ENCODE data around the gene MOSPD3.
"Not testable (repeated sequence)": the region's sequence is repeated elsewhere in the genome, so short reads cannot be mapped to it uniquely, and the experiment has no call there.

The MOSPD3 gene

GRCh38 chr7:100626530-100627237 lies 14.3 kb downstream of the MOSPD3 start:
- peak; percentile 53 for DNase-seq (ENCODE audit: low spot score)

DNA sequence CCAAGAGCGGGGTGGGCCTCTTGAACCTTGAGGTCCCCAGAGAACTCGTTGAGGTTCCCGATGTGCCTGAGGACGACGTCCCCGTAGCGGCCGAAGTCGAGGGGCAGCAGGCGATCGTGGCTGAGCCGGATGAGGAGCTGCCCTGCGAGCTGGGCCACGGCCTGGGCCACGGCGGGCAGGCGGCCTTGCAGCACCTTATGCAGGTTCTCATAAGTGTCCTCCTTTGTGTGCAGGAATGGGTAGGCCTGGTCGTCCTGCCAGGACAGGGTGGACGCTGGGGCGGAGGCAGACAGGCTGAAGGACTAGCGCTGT lies 14.9 kb downstream of the MOSPD3 start:
- DNase-seq (ENCODE audit: low spot score): no peak

DNA sequence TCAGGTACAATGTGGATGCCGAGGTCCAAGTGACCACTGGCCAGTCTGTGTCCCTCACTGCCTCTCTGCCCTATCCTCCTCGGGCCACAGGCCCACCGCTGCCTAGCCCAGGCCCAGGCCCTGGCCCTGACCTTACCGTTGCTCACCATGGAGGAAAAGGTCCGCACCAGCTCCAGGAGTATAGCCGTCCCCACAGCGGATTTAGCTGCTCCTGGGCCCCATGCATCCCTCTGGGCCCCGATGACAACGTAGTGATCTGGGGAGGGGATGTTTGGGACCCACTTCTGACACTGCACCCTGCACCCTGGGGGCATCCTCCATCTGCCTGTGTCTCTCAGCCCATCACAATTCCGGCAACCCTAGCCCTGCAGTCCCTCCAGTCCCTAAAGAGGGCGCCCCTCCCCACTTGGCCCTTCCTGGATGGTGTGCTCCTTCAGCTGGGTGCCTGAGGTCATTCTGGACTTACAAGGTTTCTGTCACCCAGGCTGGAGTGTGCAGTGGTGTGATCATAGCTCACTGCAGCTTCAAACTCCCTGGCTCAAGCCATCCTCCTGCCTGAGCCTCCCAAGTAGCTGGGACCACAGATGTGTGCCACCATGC lies 16.9 kb downstream of the MOSPD3 start:
- no peak for DNase-seq (ENCODE audit: low spot score)

DNA sequence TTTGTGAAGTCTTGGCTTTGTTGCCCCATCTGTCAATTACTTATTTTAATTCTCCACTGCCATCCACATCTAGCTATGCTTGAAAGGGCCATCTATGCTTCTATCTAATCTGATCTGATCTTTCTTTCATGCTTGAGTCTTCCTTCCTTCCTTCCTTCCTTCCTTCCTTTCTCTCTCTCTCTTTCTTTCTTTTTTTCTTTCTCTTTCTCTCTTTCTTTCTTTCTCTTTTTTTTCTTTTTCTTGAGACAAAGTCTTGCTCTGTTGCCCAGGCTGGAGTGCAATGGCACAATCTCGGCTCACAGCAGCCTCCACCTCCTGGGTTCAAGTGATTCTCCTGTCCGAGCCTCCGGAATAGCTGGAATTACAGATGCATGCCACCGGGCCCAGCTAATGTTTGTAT lies 17.7 kb downstream of the MOSPD3 start:
- DNase-seq (ENCODE audit: low spot score): no peak

GRCh38 chr7:100632951-100633717 lies 20.8 kb downstream of the MOSPD3 start:
- no peak for DNase-seq (ENCODE audit: low spot score)

DNA sequence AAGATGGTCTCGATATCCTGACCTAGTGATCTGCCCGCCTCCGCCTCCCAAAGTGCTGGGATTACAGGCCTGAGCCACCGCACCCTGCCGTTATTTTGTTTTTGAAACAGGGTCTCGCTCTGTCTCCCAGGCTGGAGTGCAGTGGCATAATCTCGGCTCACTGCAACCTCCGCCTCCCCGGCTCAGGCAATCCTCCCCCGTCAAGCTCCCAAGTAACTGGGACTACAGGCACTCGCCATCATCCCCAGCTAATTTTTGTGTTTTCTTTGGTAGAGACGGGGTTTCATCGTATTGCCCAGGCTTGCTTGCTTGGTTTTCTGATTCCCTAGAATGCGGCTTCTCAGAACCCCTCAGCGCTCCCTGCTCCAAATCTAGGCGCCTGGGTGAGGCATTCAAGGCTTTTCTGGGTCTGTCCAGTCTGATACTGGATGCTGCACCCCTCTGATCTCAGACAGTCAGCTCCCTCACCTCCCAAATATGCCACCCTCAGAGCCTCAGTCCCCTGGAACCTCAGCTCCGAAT lies 27.7 kb downstream of the MOSPD3 start:
- DNase-seq (ENCODE audit: low spot score): no peak

GRCh38 chr7:100640517-100641440 lies 28.4 kb downstream of the MOSPD3 start:
- DNase-seq (ENCODE audit: low spot score): no peak

GRCh38 chr7:100641463-100641859 lies 29.1 kb downstream of the MOSPD3 start, which contains the start of gene TFR2:
Gene TFR2, minus strand, starts transcription at chr7:100641552. Its CDS starts 43 bp downstream, at chr7:100641509.
- no peak for DNase-seq (ENCODE audit: low spot score)

- DNase-seq (ENCODE audit: low spot score): no peak
Measured at GRCh38 chr7:100641860-100642533, 29.7 kb downstream of the MOSPD3 start.

DNA sequence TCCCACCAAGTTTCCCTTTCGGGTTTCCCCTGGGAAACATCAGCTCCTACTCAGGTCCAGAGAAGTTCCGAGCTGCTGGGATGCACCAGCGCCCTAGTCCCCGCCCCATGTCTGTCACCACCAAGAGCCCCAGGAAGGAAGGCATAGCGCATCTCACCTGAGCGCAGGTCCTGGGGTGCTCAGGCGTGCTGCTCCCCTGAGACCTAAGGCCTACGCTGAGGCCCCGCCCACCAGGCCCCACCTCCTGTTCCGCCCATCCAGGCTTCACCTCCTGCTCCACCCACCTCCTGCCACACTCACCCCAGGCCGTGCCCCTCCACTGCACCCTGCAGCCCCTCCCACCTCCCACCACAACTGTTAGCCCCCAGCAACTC lies 30.2 kb downstream of the MOSPD3 start:
- DNase-seq (ENCODE audit: low spot score): no peak

DNA sequence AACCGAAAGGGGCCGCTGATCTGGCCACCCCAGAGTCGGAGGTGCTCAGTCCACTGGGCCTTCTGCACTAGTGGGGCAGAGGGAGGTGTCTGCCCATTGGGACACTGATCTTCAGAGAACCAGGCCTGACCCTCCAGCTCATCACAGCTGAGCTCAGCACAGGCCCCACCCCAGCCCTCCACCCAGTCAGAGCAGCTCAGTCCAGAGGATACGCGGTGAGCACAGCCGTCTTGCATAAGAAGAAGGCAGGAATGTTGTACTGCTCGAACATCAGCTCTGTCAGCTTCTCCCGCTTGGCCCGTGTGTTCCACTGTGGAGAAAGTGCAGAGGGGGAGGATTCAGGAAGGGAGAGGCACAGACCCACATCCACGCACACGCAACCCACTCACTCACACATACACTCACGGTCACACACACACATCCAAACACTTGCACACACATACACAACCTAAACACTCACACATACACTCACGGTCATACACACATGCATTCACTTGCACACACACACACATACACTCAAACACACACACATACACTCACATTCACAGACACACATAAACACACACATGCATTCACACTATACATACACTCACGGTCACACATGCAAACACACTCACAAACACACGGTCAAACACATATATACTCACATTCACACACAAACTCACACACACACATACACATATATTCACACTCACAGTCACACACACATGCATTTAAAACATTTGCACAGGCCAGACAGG lies 37.7 kb downstream of the MOSPD3 start:
- no peak for DNase-seq (ENCODE audit: low spot score)

- DNase-seq (ENCODE audit: low spot score): no peak
Measured at GRCh38 chr7:100654908-100655831, 42.8 kb downstream of the MOSPD3 start.

GRCh38 chr7:100655908-100656674 lies 43.8 kb downstream of the MOSPD3 start, which contains the start of gene ACTL6B:
Gene ACTL6B, minus strand, starts transcription at chr7:100656448. Its CDS starts 94 bp downstream, at chr7:100656354.
- peak; percentile 49 for DNase-seq (ENCODE audit: low spot score)

- DNase-seq (ENCODE audit: low spot score): not testable (repeated sequence)
Measured at GRCh38 chr7:100662194-100662776, 49.9 kb downstream of the MOSPD3 start.
